Measurements from ENCODE around the gene TMEM200B. TPM values are rescaled to one million over a fixed set of nuclear protein-coding genes. Genes with fewer than 3 reads are reported as not detected.

TMEM200B gene
- total and polyA plus RNA-seq, 2 experiments from 2014 or later: 5.1 to 20.4 TPM

GRCh38 chr1:29128739-29129138 is 5.0 kb upstream of the TMEM200B start:
- Histone ChIP-seq H3K27me3 (replicated peaks; ENCODE audit: insufficient read depth) (no peaks in the 10 kb centered on the region), H3K4me1 (ENCODE audit: insufficient read depth) (no peaks in the 10 kb centered on the region), H3K4me2 (ENCODE audit: unreplicated experiment) (no peak overlapping the region), H3F3A (ENCODE audit: insufficient read depth) (no peaks in the 10 kb centered on the region), H3K36me3 (ENCODE audit: low read depth) (no peaks in the 10 kb centered on the region), H3K4me3 (no peak overlapping the region), H3K9me3 (ENCODE audit: low read depth) (no peaks in the 10 kb centered on the region), H3K79me2 (ENCODE audit: insufficient read depth) (no peaks in the 10 kb centered on the region), H3K27ac (no peak overlapping the region), H4K20me1 (ENCODE audit: insufficient read depth) (no peaks in the 10 kb centered on the region), H2AFZ (no peak overlapping the region), H3K9ac (no peak overlapping the region), H3K9me2 (ENCODE audit: insufficient read depth) (no peaks in the 10 kb centered on the region)
- in situ Hi-C loops (cut with MboI): no loop called here
- TF ChIP-seq EZH2phosphoT487 (IDR thresholded peaks at IDR 0.05; ENCODE audit: insufficient read depth, low read depth) (no peak), EZH2 (IDR thresholded peaks at IDR 0.05; ENCODE audit: insufficient read depth, poor library complexity, severe bottlenecking) (no peak)
- WGBS, 2 experiments (ENCODE audit: low coverage in 1 of 2, low lambda C conversion rate in 2 of 2, missing lambda C conversion rate in 2 of 2): 75 to 76% methylated on average over 6 of the region's 6 CpGs
- DNase-seq: no peak

GRCh38 chr1:29126198-29126597 is 2.5 kb upstream of the TMEM200B start:
- Histone ChIP-seq H2AFZ (no peak overlapping the region), H3K27me3 (replicated peaks; ENCODE audit: insufficient read depth) (no peaks in the 10 kb centered on the region), H3K9ac (no peak overlapping the region), H3K4me1 (ENCODE audit: insufficient read depth) (no peaks in the 10 kb centered on the region), H3K9me2 (ENCODE audit: insufficient read depth) (no peaks in the 10 kb centered on the region), H3K4me3 (no peak overlapping the region), H3K9me3 (ENCODE audit: low read depth) (no peaks in the 10 kb centered on the region), H3K36me3 (ENCODE audit: low read depth) (no peaks in the 10 kb centered on the region), H3F3A (ENCODE audit: insufficient read depth) (no peaks in the 10 kb centered on the region), H3K27ac (no peak overlapping the region), H3K4me2 (ENCODE audit: unreplicated experiment) (no peak overlapping the region), H4K20me1 (ENCODE audit: insufficient read depth) (no peaks in the 10 kb centered on the region), H3K79me2 (ENCODE audit: insufficient read depth) (no peaks in the 10 kb centered on the region)
- whole genome bisulfite sequencing, 2 experiments (ENCODE audit: low coverage in 1 of 2, low lambda C conversion rate in 2 of 2, missing lambda C conversion rate in 2 of 2): 98 to 99% methylated on average over 6 of the region's 6 CpGs
- TF ChIP-seq EZH2 (IDR thresholded peaks at IDR 0.05; ENCODE audit: insufficient read depth, poor library complexity, severe bottlenecking) (no peak), EZH2phosphoT487 (IDR thresholded peaks at IDR 0.05; ENCODE audit: insufficient read depth, low read depth) (no peak)
- in situ Hi-C loops (cut with MboI): no loop called here
- DNase-seq: no peak

GRCh38 chr1:29125788-29126187 is 2.1 kb upstream of the TMEM200B start:
- DNase-seq: no peak
- no peak overlapping the region for H3K27ac ChIP-seq
- 90 to 96% methylated on average over 6 of the region's 6 CpGs for WGBS, 2 experiments (ENCODE audit: low coverage in 1 of 2, low lambda C conversion rate in 2 of 2, missing lambda C conversion rate in 2 of 2)

GRCh38 chr1:29125237-29125641 is 1.5 kb upstream of the TMEM200B start:
- WGBS, 2 experiments (ENCODE audit: low coverage in 1 of 2, low lambda C conversion rate in 2 of 2, missing lambda C conversion rate in 2 of 2): 55 to 59% methylated on average over 8 to 14 of the region's 14 CpGs
- peaks cover 3% of the 10 kb centered on the region; the same call in 1 of the 2 replicates for H3K36me3 ChIP-seq (ENCODE audit: low read depth)
- H3K27me3 ChIP-seq (replicated peaks; ENCODE audit: insufficient read depth): no peaks in the 10 kb centered on the region
- peak overlapping the region; percentile 82 for H2AFZ ChIP-seq
- H3K79me2 ChIP-seq (ENCODE audit: insufficient read depth): 0 out of 2 replicates have a peak, but pooled peaks cover 7% of the 10 kb centered on the region
- no peaks in the 10 kb centered on the region for H4K20me1 ChIP-seq (ENCODE audit: insufficient read depth)
- TF ChIP-seq EZH2 (IDR thresholded peaks at IDR 0.05; ENCODE audit: insufficient read depth, poor library complexity, severe bottlenecking) (no peak), EZH2phosphoT487 (IDR thresholded peaks at IDR 0.05; ENCODE audit: insufficient read depth, low read depth) (no peak)
- H3K27ac ChIP-seq: peak overlapping the region; percentile 77
- peak overlapping the region; percentile 89 for H3K9ac ChIP-seq
- H3K4me3 ChIP-seq: peak overlapping the region; percentile 74
- peak overlapping the region; percentile 83 for H3K4me2 ChIP-seq (ENCODE audit: unreplicated experiment)
- in situ Hi-C loops (cut with MboI): no loop called here
- H3K4me1 ChIP-seq (ENCODE audit: insufficient read depth): no peaks in the 10 kb centered on the region
- no peaks in the 10 kb centered on the region for H3K9me2 ChIP-seq (ENCODE audit: insufficient read depth)
- no peaks in the 10 kb centered on the region for H3F3A ChIP-seq (ENCODE audit: insufficient read depth)
- DNase-seq: no peak
- H3K9me3 ChIP-seq (ENCODE audit: low read depth): no peaks in the 10 kb centered on the region

More at GRCh38 chr1:29125788-29126187, 2.1 kb upstream of the TMEM200B start:
- Histone ChIP-seq H3K9me3 (ENCODE audit: low read depth) (no peaks in the 10 kb centered on the region), H3K9ac (no peak overlapping the region), H3K4me3 (no peak overlapping the region), H2AFZ (no peak overlapping the region), H3K9me2 (ENCODE audit: insufficient read depth) (no peaks in the 10 kb centered on the region), H4K20me1 (ENCODE audit: insufficient read depth) (no peaks in the 10 kb centered on the region), H3K4me1 (ENCODE audit: insufficient read depth) (no peaks in the 10 kb centered on the region), H3K4me2 (ENCODE audit: unreplicated experiment) (no peak overlapping the region), H3K79me2 (ENCODE audit: insufficient read depth) (0 out of 2 replicates have a peak, but pooled peaks cover 3% of the 10 kb centered on the region), H3K27me3 (replicated peaks; ENCODE audit: insufficient read depth) (no peaks in the 10 kb centered on the region), H3K36me3 (ENCODE audit: low read depth) (peaks cover 2% of the 10 kb centered on the region; the same call in 1 of the 2 replicates), H3F3A (ENCODE audit: insufficient read depth) (no peaks in the 10 kb centered on the region)
- in situ Hi-C loops (cut with MboI): no loop called here
- TF ChIP-seq EZH2 (IDR thresholded peaks at IDR 0.05; ENCODE audit: insufficient read depth, poor library complexity, severe bottlenecking): no peak
- TF ChIP-seq EZH2phosphoT487 (IDR thresholded peaks at IDR 0.05; ENCODE audit: insufficient read depth, low read depth): no peak
